Measurements from ENCODE around the gene TRIML1.

The TRIML1 gene

GRCh38 chr4:188110741-188111471 is 28.3 kb upstream of the TRIML1 start:
- no peak overlapping the region for H3K4me3 ChIP-seq (ENCODE audit: control insufficient read depth, low read depth, low read length)
- TF ChIP-seq CTCF (IDR thresholded peaks at IDR 0.05; ENCODE audit: control insufficient read depth, insufficient read depth, low read depth, low read length, missing control alignments), result no peak
- no peak for DNase-seq (ENCODE audit: low read depth)

GRCh38 chr4:188111955-188112354 is 27.3 kb upstream of the TRIML1 start:
- H3K4me3 ChIP-seq (ENCODE audit: control insufficient read depth, low read depth, low read length), result no peak overlapping the region
- DNase-seq (ENCODE audit: low read depth), result no peak
- TF ChIP-seq CTCF (IDR thresholded peaks at IDR 0.05; ENCODE audit: control insufficient read depth, insufficient read depth, low read depth, low read length, missing control alignments), result no peak

- H3K4me3 ChIP-seq (ENCODE audit: control insufficient read depth, low read depth, low read length), result no peak overlapping the region
- no peak for DNase-seq (ENCODE audit: low read depth)
- no peak for TF ChIP-seq CTCF (IDR thresholded peaks at IDR 0.05; ENCODE audit: control insufficient read depth, insufficient read depth, low read depth, low read length, missing control alignments)
Observed at GRCh38 chr4:188113156-188113555, 26.1 kb upstream of the TRIML1 start.

- no peak for TF ChIP-seq CTCF (IDR thresholded peaks at IDR 0.05; ENCODE audit: control insufficient read depth, insufficient read depth, low read depth, low read length, missing control alignments)
- H3K4me3 ChIP-seq (ENCODE audit: control insufficient read depth, low read depth, low read length), result no peak overlapping the region
- DNase-seq (ENCODE audit: low read depth), result no peak
Observed at GRCh38 chr4:188117631-188118324, 21.5 kb upstream of the TRIML1 start.

GRCh38 chr4:188121530-188121929 is 17.7 kb upstream of the TRIML1 start:
- TF ChIP-seq CTCF (IDR thresholded peaks at IDR 0.05; ENCODE audit: control insufficient read depth, insufficient read depth, low read depth, low read length, missing control alignments), result no peak

GRCh38 chr4:188127214-188127874 is 11.9 kb upstream of the TRIML1 start:
- TF ChIP-seq CTCF (IDR thresholded peaks at IDR 0.05; ENCODE audit: control insufficient read depth, insufficient read depth, low read depth, low read length, missing control alignments), result no peak
- H3K4me3 ChIP-seq (ENCODE audit: control insufficient read depth, low read depth, low read length), result no peak overlapping the region
- DNase-seq (ENCODE audit: low read depth), result peak; percentile 46

More at GRCh38 chr4:188121530-188121929, 17.7 kb upstream of the TRIML1 start:
- H3K4me3 ChIP-seq (ENCODE audit: control insufficient read depth, low read depth, low read length), result no peak overlapping the region
- DNase-seq (ENCODE audit: low read depth), result no peak
